ENCODE data around the gene SLC43A2. TPM values are rescaled to one million over a fixed set of nuclear protein-coding genes. Genes with fewer than 3 reads are reported as not detected.

The SLC43A2 gene
- total and polyA plus RNA-seq, 4 donors, result 0.63 to 7.9 (median 4.7) TPM

DNA sequence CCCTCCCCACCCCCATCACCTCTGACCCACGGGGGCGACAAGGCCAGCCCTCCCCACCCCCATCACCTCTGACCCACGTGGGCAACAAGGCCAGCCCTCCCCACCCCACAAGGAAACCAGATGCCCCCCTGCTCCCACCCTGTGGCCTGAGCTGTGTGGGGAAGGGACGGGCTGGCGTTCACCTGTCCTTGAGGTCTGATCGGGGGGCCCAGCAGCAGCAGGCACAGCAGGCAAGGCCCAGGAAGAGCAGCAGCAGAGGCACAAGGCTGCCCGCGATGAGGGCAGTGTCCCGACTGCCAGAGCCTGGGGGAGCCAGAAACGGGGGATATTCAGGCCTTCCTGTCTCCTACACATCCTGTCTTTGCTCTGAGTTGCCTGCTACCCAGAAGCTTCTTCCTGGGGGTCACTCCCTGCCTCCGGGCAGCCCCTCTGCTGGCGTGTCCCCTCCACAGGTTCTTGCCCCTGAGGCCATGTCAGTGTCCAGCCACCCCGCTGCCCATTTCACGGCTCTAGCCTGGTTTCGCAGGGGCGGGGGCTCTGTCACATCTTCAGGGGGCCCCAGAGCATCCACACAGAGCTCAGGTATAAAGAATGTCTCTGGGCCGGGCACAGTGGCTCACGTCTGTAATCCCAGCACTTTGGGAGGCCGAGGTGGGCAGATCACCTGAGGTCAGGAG lies 10.1 kb upstream of the SLC43A2 start:
- Histone ChIP-seq H3K9ac (ENCODE audit: low read depth in 1 of 2, low read length in 2 of 2) (no peak overlapping the region), H3K27me3 (ENCODE audit: control insufficient read depth in 4 of 4, insufficient read depth in 4 of 4, low read length in 3 of 4) (no peaks in the 10 kb centered on the region), H3K4me1 (ENCODE audit: control insufficient read depth in 4 of 4, insufficient read depth in 4 of 4, low read length in 3 of 4) (peaks cover 0 to 5% (median 4%) of the 10 kb centered on the region in 4 donors), H3K9me3 (ENCODE audit: control insufficient read depth in 4 of 4, low read length in 3 of 4) (no peaks in the 10 kb centered on the region), H3K27ac (ENCODE audit: low read depth in 1 of 2, low read length in 2 of 2) (no peak overlapping the region), H3K4me3 (ENCODE audit: low read depth in 1 of 3, low read length in 3 of 3) (no peak overlapping the region), H3K36me3 (ENCODE audit: control insufficient read depth in 4 of 4, insufficient read depth in 3 of 4, low read depth in 1 of 4, low read length in 3 of 4) (peaks cover 6 to 20% (median 13%) of the 10 kb centered on the region in 4 donors)
- 78% methylated on average over 19 of the region's 19 CpGs for WGBS
- DNase-seq (ENCODE audit: low spot score), result no peak
- TF ChIP-seq, protein P1, sequence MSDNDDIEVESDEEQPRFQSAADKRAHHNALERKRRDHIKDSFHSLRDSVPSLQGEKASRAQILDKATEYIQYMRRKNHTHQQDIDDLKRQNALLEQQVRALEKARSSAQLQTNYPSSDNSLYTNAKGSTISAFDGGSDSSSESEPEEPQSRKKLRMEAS (IDR thresholded peaks at IDR 0.05), result no peak
- TF ChIP-seq FOXA2 (IDR thresholded peaks at IDR 0.05) (no peak), SP1 (IDR thresholded peaks at IDR 0.05) (no peak), NR2F2 (IDR thresholded peaks at IDR 0.05) (no peak), GABPA (IDR thresholded peaks at IDR 0.05 in 1 of 2, conservative IDR thresholded peaks at IDR 0.05 in 1 of 2) (no peak), REST (IDR thresholded peaks at IDR 0.05) (no peak), JUND (IDR thresholded peaks at IDR 0.05) (no peak)

DNA sequence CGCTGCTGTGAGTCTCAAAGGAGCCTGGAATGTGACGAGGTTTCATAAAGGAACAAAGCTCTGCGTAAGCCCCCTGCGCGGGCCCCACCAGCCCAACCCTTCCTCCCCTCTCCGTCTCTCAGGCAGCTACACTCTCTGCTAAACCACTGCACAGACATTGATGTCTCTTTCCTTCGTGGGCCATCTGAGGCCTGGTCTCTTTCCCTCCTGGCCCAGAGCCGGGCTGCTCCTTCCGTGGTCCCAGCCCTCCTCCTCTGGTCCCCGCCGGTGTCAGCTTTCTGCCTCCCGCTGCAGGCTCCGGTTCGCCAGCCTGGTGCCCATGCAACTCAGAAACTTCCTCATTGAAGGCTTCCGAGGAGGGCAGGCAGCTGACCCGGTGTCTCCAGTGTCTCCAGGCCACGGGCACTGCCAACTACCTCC lies 9.5 kb upstream of the SLC43A2 start:
- DNase-seq (ENCODE audit: low spot score), result no peak
- TF ChIP-seq TAF1 (conservative IDR thresholded peaks at IDR 0.05) (no peak), REST (IDR thresholded peaks at IDR 0.05) (no peak), EGR1 (IDR thresholded peaks at IDR 0.05; ENCODE audit: low read depth in 2 of 2) (no peak), NR2F2 (IDR thresholded peaks at IDR 0.05) (no peak), ZBTB33 (IDR thresholded peaks at IDR 0.05) (no peak), YY1 (IDR thresholded peaks at IDR 0.05) (no peak), SP1 (IDR thresholded peaks at IDR 0.05) (no peak), HNF4G (IDR thresholded peaks at IDR 0.05) (no peak), FOXA2 (IDR thresholded peaks at IDR 0.05) (no peak), HNF4A (conservative IDR thresholded peaks at IDR 0.05) (no peak), RXRA (IDR thresholded peaks at IDR 0.05) (no peak), FOXA1 (IDR thresholded peaks at IDR 0.05) (no peak), GABPA (IDR thresholded peaks at IDR 0.05 in 1 of 2, conservative IDR thresholded peaks at IDR 0.05 in 1 of 2) (no peak), RAD21 (IDR thresholded peaks at IDR 0.05) (no peak), JUND (IDR thresholded peaks at IDR 0.05) (no peak)
- TF ChIP-seq, protein P2, sequence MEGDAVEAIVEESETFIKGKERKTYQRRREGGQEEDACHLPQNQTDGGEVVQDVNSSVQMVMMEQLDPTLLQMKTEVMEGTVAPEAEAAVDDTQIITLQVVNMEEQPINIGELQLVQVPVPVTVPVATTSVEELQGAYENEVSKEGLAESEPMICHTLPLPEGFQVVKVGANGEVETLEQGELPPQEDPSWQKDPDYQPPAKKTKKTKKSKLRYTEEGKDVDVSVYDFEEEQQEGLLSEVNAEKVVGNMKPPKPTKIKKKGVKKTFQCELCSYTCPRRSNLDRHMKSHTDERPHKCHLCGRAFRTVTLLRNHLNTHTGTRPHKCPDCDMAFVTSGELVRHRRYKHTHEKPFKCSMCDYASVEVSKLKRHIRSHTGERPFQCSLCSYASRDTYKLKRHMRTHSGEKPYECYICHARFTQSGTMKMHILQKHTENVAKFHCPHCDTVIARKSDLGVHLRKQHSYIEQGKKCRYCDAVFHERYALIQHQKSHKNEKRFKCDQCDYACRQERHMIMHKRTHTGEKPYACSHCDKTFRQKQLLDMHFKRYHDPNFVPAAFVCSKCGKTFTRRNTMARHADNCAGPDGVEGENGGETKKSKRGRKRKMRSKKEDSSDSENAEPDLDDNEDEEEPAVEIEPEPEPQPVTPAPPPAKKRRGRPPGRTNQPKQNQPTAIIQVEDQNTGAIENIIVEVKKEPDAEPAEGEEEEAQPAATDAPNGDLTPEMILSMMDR (IDR thresholded peaks at IDR 0.05; ENCODE audit: low read depth, low read length, missing input control), result no peak
- TF ChIP-seq, protein P3, sequence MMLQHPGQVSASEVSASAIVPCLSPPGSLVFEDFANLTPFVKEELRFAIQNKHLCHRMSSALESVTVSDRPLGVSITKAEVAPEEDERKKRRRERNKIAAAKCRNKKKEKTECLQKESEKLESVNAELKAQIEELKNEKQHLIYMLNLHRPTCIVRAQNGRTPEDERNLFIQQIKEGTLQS (IDR thresholded peaks at IDR 0.05), result no peak
- TF ChIP-seq, protein P1 (IDR thresholded peaks at IDR 0.05), result no peak
- H3K9ac ChIP-seq (ENCODE audit: low read depth in 1 of 2, low read length in 2 of 2), result no peak overlapping the region
- H3K9me3 ChIP-seq (ENCODE audit: control insufficient read depth in 4 of 4, low read length in 3 of 4), result no peaks in the 10 kb centered on the region
- peaks cover 6 to 20% (median 13%) of the 10 kb centered on the region in 4 donors for H3K36me3 ChIP-seq (ENCODE audit: control insufficient read depth in 4 of 4, insufficient read depth in 3 of 4, low read depth in 1 of 4, low read length in 3 of 4)
- H3K27me3 ChIP-seq (ENCODE audit: control insufficient read depth in 4 of 4, insufficient read depth in 4 of 4, low read length in 3 of 4), result no peaks in the 10 kb centered on the region
- 85% methylated on average over 17 of the region's 17 CpGs for WGBS
- no peak overlapping the region for H3K4me3 ChIP-seq (ENCODE audit: low read depth in 1 of 3, low read length in 3 of 3)
- no peak overlapping the region for H3K27ac ChIP-seq (ENCODE audit: low read depth in 1 of 2, low read length in 2 of 2)
- no peaks in the 10 kb centered on the region for H3K4me1 ChIP-seq (ENCODE audit: control insufficient read depth in 4 of 4, insufficient read depth in 4 of 4, low read length in 3 of 4)

Data from liver (tissue), 9 donors.